HG02852 (cell line): ENCODE data around the gene DNASE1L1.
A peak's percentile ranks its signal among the peaks of the same experiment; 100 is the strongest.

Experiments
- ATAC-seq: cut with Tn5 transposase; IDR thresholded peaks from one replicate; pipeline ENCODE4 v1.9.1; 2021; ENCODE audit warnings: mild to moderate bottlenecking, moderate library complexity; ENCODE audit not compliant: unreplicated experiment

DNASE1L1 gene

GRCh38 chrX:154384284-154384892, 24.7 kb downstream of the DNASE1L1 start:
- no peak for ATAC-seq

- no peak for ATAC-seq
These were observed 25.4 kb downstream of the DNASE1L1 start for GRCh38 chrX:154383359-154384283.

- no peak for ATAC-seq
These were observed 26.5 kb downstream of the DNASE1L1 start for GRCh38 chrX:154382483-154383069.

GRCh38 chrX:154381271-154381670, 27.8 kb downstream of the DNASE1L1 start:
- ATAC-seq = no peak

- no peak for ATAC-seq
These were observed 28.3 kb downstream of the DNASE1L1 start for GRCh38 chrX:154380787-154381186.

- ATAC-seq = no peak
These were observed 28.9 kb downstream of the DNASE1L1 start for GRCh38 chrX:154380153-154380552.

- ATAC-seq = no peak
These were observed 29.5 kb downstream of the DNASE1L1 start for GRCh38 chrX:154379569-154379951.

- peak; percentile 76 for ATAC-seq
These were observed 30.1 kb downstream of the DNASE1L1 start, which contains the start of gene EMD for GRCh38 chrX:154378799-154379568. Gene EMD, plus strand, starts transcription at chrX:154379295. Its CDS starts 190 bp downstream, at chrX:154379485.

- peak; percentile 3 for ATAC-seq
These were observed 30.8 kb downstream of the DNASE1L1 start for GRCh38 chrX:154378059-154378798.

- no peak for ATAC-seq
These were observed 32.3 kb downstream of the DNASE1L1 start for GRCh38 chrX:154376774-154377173.

GRCh38 chrX:154375156-154375504, 33.9 kb downstream of the DNASE1L1 start:
- ATAC-seq = no peak

GRCh38 chrX:154374313-154375155, 34.5 kb downstream of the DNASE1L1 start, which contains the start of gene FLNA:
Gene FLNA, minus strand, starts transcription at chrX:154374634. Its CDS starts 3,389 bp downstream, at chrX:154371245.
- ATAC-seq = no peak

GRCh38 chrX:154373340-154374306, 35.4 kb downstream of the DNASE1L1 start:
- no peak for ATAC-seq

- no peak for ATAC-seq
These were observed 36.4 kb downstream of the DNASE1L1 start for GRCh38 chrX:154372612-154373022.

GRCh38 chrX:154371789-154372300, 37.2 kb downstream of the DNASE1L1 start:
- ATAC-seq = peak; percentile 7

- peak; percentile 57 for ATAC-seq
These were observed 37.9 kb downstream of the DNASE1L1 start for GRCh38 chrX:154371017-154371788.
